NT2/D1 (cell line): ENCODE data around the gene GAS5.
"Not testable (repeated sequence)": the region's sequence is repeated elsewhere in the genome, so short reads cannot be mapped to it uniquely, and the experiment has no call there.

ENCODE experiments used
- DNase-seq: peaks from one replicate; pipeline ENCODE4 v3.0.0-alpha.2; 2011; ENCODE audit warnings: low read depth, low spot score
- H3K27me3 ChIP-seq: 2 replicates; pipeline ENCODE4 v1.6.0; 2011; ENCODE audit warnings: mild to moderate bottlenecking; ENCODE audit not compliant: insufficient read length, insufficient read depth
- H3K36me3 ChIP-seq: 2 replicates; pipeline ENCODE4 v1.6.1; 2011; ENCODE audit warnings: mild to moderate bottlenecking, low read length, mixed read lengths; ENCODE audit not compliant: insufficient read depth, insufficient read length
- H3K4me1 ChIP-seq: 2 replicates; pipeline ENCODE4 v1.5.1; 2011; ENCODE audit not compliant: insufficient read depth, insufficient read length
- H3K4me3 ChIP-seq: 2 replicates; pipeline ENCODE4 v1.5.1; 2011; ENCODE audit warnings: low read depth; ENCODE audit not compliant: insufficient read length
- H3K9ac ChIP-seq: 2 replicates; pipeline ENCODE4 v1.6.0; 2011; ENCODE audit warnings: low read depth; ENCODE audit not compliant: insufficient read length
- H3K9me3 ChIP-seq: 2 replicates; pipeline ENCODE4 v1.5.1; 2011; ENCODE audit warnings: mild to moderate bottlenecking, low read length; ENCODE audit not compliant: insufficient read depth
- SUZ12 ChIP-seq: IDR thresholded peaks from 2 replicates; pipeline ENCODE4 v1.6.1; 2011; ENCODE audit not compliant: insufficient read length, insufficient read depth; ENCODE audit errors: extremely low read depth
- YY1 ChIP-seq: IDR thresholded peaks from 2 replicates; pipeline ENCODE4 v1.6.1; 2011; ENCODE audit not compliant: insufficient read length, insufficient read depth
- ZNF274 ChIP-seq: IDR thresholded peaks from 2 replicates; pipeline ENCODE4 v1.6.1; 2011; ENCODE audit warnings: mild to moderate bottlenecking, low read depth, low read length

The GAS5 gene

GRCh38 chr1:173864179-173864867 is 3.5 kb downstream of the GAS5 start:
- Histone ChIP-seq H3K4me3 (peak overlapping the region; percentile 98), H3K9ac (peak overlapping the region; percentile 99), H3K4me1 (no peaks in the 10 kb centered on the region), H3K9me3 (no peaks in the 10 kb centered on the region), H3K36me3 (peaks cover 73% of the 10 kb centered on the region), H3K27me3 (no peaks in the 10 kb centered on the region)
- no peak for DNase-seq
- TF ChIP-seq SUZ12 (no peak), ZNF274 (no peak), YY1 (no peak)

GRCh38 chr1:173863224-173864161 is 4.3 kb downstream of the GAS5 start:
- Histone ChIP-seq H3K4me3 (no peak overlapping the region), H3K27me3 (no peaks in the 10 kb centered on the region), H3K4me1 (no peaks in the 10 kb centered on the region), H3K9me3 (no peaks in the 10 kb centered on the region), H3K36me3 (peaks cover 81% of the 10 kb centered on the region), H3K9ac (no peak overlapping the region)
- DNase-seq: no peak
- TF ChIP-seq YY1 (no peak), ZNF274 (no peak), SUZ12 (no peak)

- Histone ChIP-seq H3K9me3 (no peaks in the 10 kb centered on the region), H3K4me1 (no peaks in the 10 kb centered on the region), H3K27me3 (no peaks in the 10 kb centered on the region), H3K36me3 (peaks cover 88% of the 10 kb centered on the region), H3K9ac (no peak overlapping the region), H3K4me3 (no peak overlapping the region)
- no peak for DNase-seq
- TF ChIP-seq ZNF274 (no peak), YY1 (no peak)
Observed at GRCh38 chr1:173862769-173863223, 5.0 kb downstream of the GAS5 start.

GRCh38 chr1:173862146-173862768 is 5.5 kb downstream of the GAS5 start:
- H3K4me3 ChIP-seq, DNase-seq, H3K9me3 ChIP-seq, H3K9ac ChIP-seq, H3K4me1 ChIP-seq, H3K27me3 ChIP-seq: not testable (repeated sequence)
- peaks cover 88% of the 10 kb centered on the region for H3K36me3 ChIP-seq

GRCh38 chr1:173861731-173862145 is 6.1 kb downstream of the GAS5 start:
- DNase-seq: no peak
- H3K4me3 ChIP-seq: no peak overlapping the region
- no peaks in the 10 kb centered on the region for H3K4me1 ChIP-seq
- H3K9ac ChIP-seq: no peak overlapping the region
- H3K9me3 ChIP-seq: no peaks in the 10 kb centered on the region
- no peaks in the 10 kb centered on the region for H3K27me3 ChIP-seq
- H3K36me3 ChIP-seq: peaks cover 88% of the 10 kb centered on the region
- TF ChIP-seq ZNF274: no peak
- no peak for TF ChIP-seq YY1
- TF ChIP-seq SUZ12: no peak

GRCh38 chr1:173860065-173860464 is 7.7 kb downstream of the GAS5 start:
- Histone ChIP-seq H3K9ac (no peak overlapping the region), H3K36me3 (peaks cover 88% of the 10 kb centered on the region), H3K27me3 (no peaks in the 10 kb centered on the region), H3K4me3 (no peak overlapping the region), H3K4me1 (no peaks in the 10 kb centered on the region), H3K9me3 (no peaks in the 10 kb centered on the region)
- no peak for DNase-seq
- TF ChIP-seq YY1 (no peak), SUZ12 (no peak), ZNF274 (no peak)

GRCh38 chr1:173859547-173859946 is 8.2 kb downstream of the GAS5 start:
- H3K4me3 ChIP-seq, H3K27me3 ChIP-seq, H3K9me3 ChIP-seq, DNase-seq, H3K4me1 ChIP-seq, H3K9ac ChIP-seq: not testable (repeated sequence)
- H3K36me3 ChIP-seq: peaks cover 88% of the 10 kb centered on the region
